Upper lobe of right lung (tissue), 1 donor: ENCODE data around the gene ZNF792. TPM values are rescaled to one million over a fixed set of nuclear protein-coding genes. Genes with fewer than 3 reads are reported as not detected.
A peak's percentile ranks its signal among the peaks of the same experiment; 100 is the strongest.
"Not testable (repeated sequence)": the region's sequence is repeated elsewhere in the genome, so short reads cannot be mapped to it uniquely, and the experiment has no call there.

Source experiments
- ATAC-seq: fragments of 200-7000 bp; cut with Tn5 transposase; one replicate; pipeline ENCODE4 v1.9.1; 2020; ENCODE audit warnings: mild to moderate bottlenecking, moderate library complexity
- DNase-seq: peaks from one replicate; pipeline ENCODE4 v3.0.0-alpha.2; 2020
- H3K27ac ChIP-seq: fragments of 200-600 bp; one replicate; pipeline ENCODE4 v1.8.0; 2022
- H3K27me3 ChIP-seq: fragments of 200-600 bp; one replicate; pipeline ENCODE4 v1.8.0; 2022; ENCODE audit warnings: mild to moderate bottlenecking
- H3K36me3 ChIP-seq: fragments of 200-600 bp; one replicate; pipeline ENCODE4 v1.8.0; 2022
- H3K4me1 ChIP-seq: fragments of 200-600 bp; one replicate; pipeline ENCODE4 v1.8.0; 2022
- H3K4me3 ChIP-seq: fragments of 200-600 bp; one replicate; pipeline ENCODE4 v1.8.0; 2022; ENCODE audit warnings: mild to moderate bottlenecking
- H3K9me3 ChIP-seq: fragments of 200-600 bp; one replicate; pipeline ENCODE4 v1.8.0; 2022
- intact Hi-C: fragments of 100-400 bp; cut with DNase I; formaldehyde crosslinking; loops from one replicate; pipeline ENCODE4 v1.11.0; 2022
- total RNA-seq: library from RNA; stranded (reverse); fragmentation: NEBNext Ultra II Directional; extraction: Animal tissue kit (Norgen Biotek cat#: 25700); gene quantifications from one replicate; pipeline ENCODE4 v1.2.1, GENCODE V29; 2021
- TF ChIP-seq, protein P1 (sequence below): fragments of 200-600 bp; IDR thresholded peaks from one replicate; pipeline ENCODE4 v1.8.0; 2022; ENCODE audit warnings: antibody characterized with exemption
- donor health status: DM: no; HTN: yes; CAD: no; lungs with severe emphysema.

ZNF792 gene
- total RNA-seq, 1 donor from 2014 or later = 11.5 TPM

DNA sequence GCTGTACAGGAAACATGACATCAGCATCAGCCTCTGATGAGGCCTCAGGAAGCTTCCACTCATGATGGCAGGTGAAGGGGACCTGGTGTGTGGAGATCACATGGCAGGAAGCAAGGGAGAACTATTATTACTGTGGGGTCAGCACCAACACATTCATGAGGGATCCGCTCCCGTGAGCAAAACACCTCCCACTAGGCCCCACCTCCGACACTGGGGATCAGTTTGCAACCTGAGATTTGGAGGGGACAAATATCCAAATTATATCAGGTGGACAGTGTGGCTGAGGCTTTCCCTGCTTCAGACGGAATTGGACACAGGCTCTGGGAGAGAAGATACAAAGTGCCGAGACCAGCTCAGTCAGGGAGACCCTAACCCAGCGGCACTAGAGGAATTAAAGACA is 5.7 kb upstream of the ZNF792 start:
- H3K27ac ChIP-seq = no peak overlapping the region
- no peak overlapping the region for H3K4me3 ChIP-seq
- no peaks in the 10 kb centered on the region for H3K9me3 ChIP-seq
- no peaks in the 10 kb centered on the region for H3K36me3 ChIP-seq
- intact Hi-C loops = loop anchor here (5.0 kb wide), 1 partner anchor 43 kb away; no protein-coding TSS in a partner anchor
- peaks cover 11% of the 10 kb centered on the region for H3K4me1 ChIP-seq
- no peaks in the 10 kb centered on the region for H3K27me3 ChIP-seq
- no peak for ATAC-seq
- TF ChIP-seq, protein P1, sequence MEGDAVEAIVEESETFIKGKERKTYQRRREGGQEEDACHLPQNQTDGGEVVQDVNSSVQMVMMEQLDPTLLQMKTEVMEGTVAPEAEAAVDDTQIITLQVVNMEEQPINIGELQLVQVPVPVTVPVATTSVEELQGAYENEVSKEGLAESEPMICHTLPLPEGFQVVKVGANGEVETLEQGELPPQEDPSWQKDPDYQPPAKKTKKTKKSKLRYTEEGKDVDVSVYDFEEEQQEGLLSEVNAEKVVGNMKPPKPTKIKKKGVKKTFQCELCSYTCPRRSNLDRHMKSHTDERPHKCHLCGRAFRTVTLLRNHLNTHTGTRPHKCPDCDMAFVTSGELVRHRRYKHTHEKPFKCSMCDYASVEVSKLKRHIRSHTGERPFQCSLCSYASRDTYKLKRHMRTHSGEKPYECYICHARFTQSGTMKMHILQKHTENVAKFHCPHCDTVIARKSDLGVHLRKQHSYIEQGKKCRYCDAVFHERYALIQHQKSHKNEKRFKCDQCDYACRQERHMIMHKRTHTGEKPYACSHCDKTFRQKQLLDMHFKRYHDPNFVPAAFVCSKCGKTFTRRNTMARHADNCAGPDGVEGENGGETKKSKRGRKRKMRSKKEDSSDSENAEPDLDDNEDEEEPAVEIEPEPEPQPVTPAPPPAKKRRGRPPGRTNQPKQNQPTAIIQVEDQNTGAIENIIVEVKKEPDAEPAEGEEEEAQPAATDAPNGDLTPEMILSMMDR = no peak
- DNase-seq = no peak

DNA sequence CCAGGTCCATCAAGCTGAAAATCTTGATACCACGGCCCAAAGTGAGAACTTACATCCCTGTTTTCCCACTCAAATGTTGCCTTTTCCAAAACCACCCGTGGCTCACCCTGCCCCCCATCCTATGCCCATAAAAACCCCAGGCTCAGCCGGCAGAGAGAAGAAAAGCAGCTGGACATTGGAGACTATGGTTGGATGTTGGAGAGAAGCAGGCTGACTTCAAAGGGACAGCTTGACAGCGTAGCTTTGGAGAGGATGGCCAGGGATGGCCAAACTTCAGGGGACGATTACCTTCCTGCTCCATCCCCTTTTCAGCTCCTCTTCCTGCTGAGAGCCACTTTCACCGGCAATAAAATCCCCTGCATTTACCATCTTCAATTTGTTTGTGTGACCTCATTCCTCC is 3.5 kb upstream of the ZNF792 start:
- Histone ChIP-seq H3K9me3 (no peaks in the 10 kb centered on the region), H3K27ac (no peak overlapping the region), H3K27me3 (no peaks in the 10 kb centered on the region), H3K36me3 (no peaks in the 10 kb centered on the region), H3K4me3 (no peak overlapping the region), H3K4me1 (peaks cover 7% of the 10 kb centered on the region)
- intact Hi-C loops = no loop called here
- DNase-seq (no peak), ATAC-seq (no peak)
- TF ChIP-seq, protein P1 = no peak

DNA sequence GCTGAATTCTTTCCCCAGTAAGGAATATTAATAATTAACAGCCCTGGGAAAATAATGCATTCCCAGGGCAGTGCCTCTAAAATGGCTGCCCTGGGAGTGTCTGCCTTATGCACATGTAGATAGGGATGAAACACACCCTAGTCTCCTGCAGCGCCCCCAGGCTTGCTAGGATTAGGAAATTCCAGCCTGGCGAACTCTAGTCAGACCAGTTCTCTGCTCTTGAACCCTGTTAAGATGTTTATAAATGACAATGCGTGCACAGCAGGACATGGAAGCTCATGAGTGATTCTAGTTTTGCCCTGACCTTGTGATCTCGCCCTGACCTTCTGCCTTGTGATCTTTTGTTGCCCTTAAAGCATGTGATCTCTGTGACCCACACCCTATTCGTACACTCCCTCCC is 1.5 kb upstream of the ZNF792 start:
- H3K36me3 ChIP-seq, H3K9me3 ChIP-seq, ATAC-seq, intact Hi-C loops, DNase-seq, H3K4me3 ChIP-seq, H3K27me3 ChIP-seq, H3K27ac ChIP-seq: not testable (repeated sequence)
- peaks cover 12% of the 10 kb centered on the region for H3K4me1 ChIP-seq

DNA sequence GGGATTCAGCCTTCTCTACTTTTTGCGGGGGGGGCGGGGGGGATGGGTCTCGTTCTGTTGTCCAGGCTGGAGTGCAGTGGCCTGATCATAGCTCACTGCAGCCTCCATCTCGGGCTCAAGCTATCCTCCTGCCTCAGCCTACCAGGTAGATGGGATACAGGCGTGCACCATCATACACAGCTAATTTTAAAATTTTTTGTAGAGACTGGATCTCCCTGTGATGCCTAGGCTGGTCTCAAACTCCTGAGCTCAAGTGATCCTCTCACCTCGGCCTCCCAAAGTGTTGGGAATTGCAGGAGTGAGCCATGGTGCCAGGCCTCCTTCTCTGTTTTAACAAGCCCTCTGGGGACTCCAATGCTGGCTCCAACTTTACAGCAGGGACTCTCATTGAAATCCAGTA is 569 bp upstream of the ZNF792 start:
- intact Hi-C loops = no loop called here
- Histone ChIP-seq H3K4me3 (no peak overlapping the region), H3K27me3 (no peaks in the 10 kb centered on the region), H3K36me3 (peaks cover 9% of the 10 kb centered on the region), H3K9me3 (peaks cover 15% of the 10 kb centered on the region), H3K4me1 (peaks cover 12% of the 10 kb centered on the region), H3K27ac (no peak overlapping the region)
- DNase-seq (no peak), ATAC-seq (no peak)
- TF ChIP-seq, protein P1 = no peak

DNA sequence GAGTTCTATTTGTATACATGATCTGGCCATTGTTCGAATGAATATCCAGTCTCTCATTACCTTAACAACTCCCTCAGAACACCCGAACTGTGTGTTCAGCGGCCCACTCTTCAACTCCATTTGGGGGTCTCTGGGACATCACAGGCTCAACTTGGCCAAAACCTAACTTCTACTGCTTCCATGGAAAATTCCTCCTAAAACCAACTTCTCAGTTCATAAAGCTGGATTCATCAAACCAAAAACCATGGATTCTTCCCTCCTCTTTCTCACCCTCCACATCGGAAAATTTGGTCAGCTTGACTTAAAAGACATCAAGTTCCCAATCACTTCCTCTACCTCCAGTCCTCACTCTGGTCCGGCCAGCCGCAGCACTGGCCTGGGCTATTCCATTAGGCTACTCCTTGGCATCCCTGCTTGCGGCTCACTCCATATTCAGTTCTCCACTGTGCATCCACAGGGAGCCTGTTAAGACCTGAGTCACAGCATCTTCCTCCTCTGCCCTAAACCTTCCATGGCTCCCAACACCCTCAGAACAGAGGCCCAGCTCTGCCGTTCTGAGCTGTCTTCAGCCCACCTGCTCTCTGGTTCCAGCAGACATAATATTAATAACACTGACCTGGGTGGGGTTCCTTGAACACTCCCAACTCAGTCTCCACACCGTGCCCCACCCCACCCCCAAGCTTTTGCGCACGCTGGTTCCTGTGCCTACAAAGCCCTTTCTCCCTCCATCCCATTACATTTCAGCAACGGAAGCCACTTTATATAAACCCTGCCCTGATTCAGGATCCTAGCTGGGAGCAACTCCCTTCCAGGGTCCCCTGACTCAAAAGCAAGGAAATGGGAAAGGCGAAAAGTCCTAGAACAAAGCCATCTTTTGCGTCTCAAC is 1.1 kb downstream of the ZNF792 start:
- peak overlapping the region; percentile 84 for H3K27ac ChIP-seq
- H3K36me3 ChIP-seq = peaks cover 25% of the 10 kb centered on the region
- H3K4me3 ChIP-seq = peak overlapping the region; percentile 94
- intact Hi-C loops = no loop called here
- ATAC-seq (peak; percentile 13), DNase-seq (no peak)
- TF ChIP-seq, protein P1 = no peak
- H3K9me3 ChIP-seq = peaks cover 31% of the 10 kb centered on the region
- no peaks in the 10 kb centered on the region for H3K27me3 ChIP-seq
- H3K4me1 ChIP-seq = peaks cover 12% of the 10 kb centered on the region
